IMR-90 (cell line): ENCODE data around the gene GPX5. TPM values are rescaled to one million over a fixed set of nuclear protein-coding genes. Genes with fewer than 3 reads are reported as not detected.

Experiments
- ATAC-seq: fragments of 200-7000 bp; cut with Tn5 transposase; 2 replicates; pipeline ENCODE4 v1.9.1; 2020; ENCODE audit warnings: low read depth, mild to moderate bottlenecking, moderate library complexity
- BruUV-seq: library from RNA; stranded (reverse); fragments of 400-500 nt; replicated peaks from 2 replicates; lab custom pipeline; 2021; lab: Mats Ljungman, UMichigan
- CTCF ChIA-PET: fragments of 300-600 bp; formaldehyde crosslinking; extraction: SDS; loops from one replicate; lab custom pipeline; 2021; ENCODE audit warnings: antibody characterized with exemption; lab: Yijun Ruan, JAX
- POLR2A ChIA-PET: fragments of 300-600 bp; sonication (Branson Sonifier 250); formaldehyde crosslinking; loops from one replicate; lab custom pipeline; 2022; ENCODE audit warnings: antibody characterized with exemption; ENCODE audit not compliant: unreplicated experiment; lab: Charles Lee
- DNase-seq: peaks from one replicate; pipeline ENCODE4 v3.0.0; 2013
- H2AFZ ChIP-seq: replicated peaks from 2 replicates; pipeline ENCODE3; 2013; ENCODE audit warnings: low read length, mild to moderate bottlenecking; ENCODE audit not compliant: poor library complexity
- H2AK5ac ChIP-seq: 2 replicates; pipeline ENCODE4 v1.6.1; 2013; ENCODE audit warnings: low read depth, low read length, inconsistent platforms
- H2AK9ac ChIP-seq: replicated peaks from 2 replicates; pipeline ENCODE3; 2013; ENCODE audit warnings: mild to moderate bottlenecking, low read depth, low read length, moderate library complexity; ENCODE audit not compliant: poor library complexity
- H2BK120ac ChIP-seq: 2 replicates; pipeline ENCODE4 v1.6.1; 2013; ENCODE audit warnings: low read depth, low read length, inconsistent platforms
- H2BK15ac ChIP-seq: 3 replicates; pipeline ENCODE4 v1.6.1; 2013; ENCODE audit warnings: low read depth, low read length, inconsistent platforms
- H2BK20ac ChIP-seq: 2 replicates; pipeline ENCODE4 v1.6.1; 2013; ENCODE audit warnings: low read depth, mild to moderate bottlenecking, inconsistent platforms, low read length, moderate library complexity
- H2BK5ac ChIP-seq: 2 replicates; pipeline ENCODE4 v1.6.1; 2013; ENCODE audit warnings: mild to moderate bottlenecking, low read depth, low read length, inconsistent platforms; ENCODE audit not compliant: poor library complexity, severe bottlenecking
- H3K14ac ChIP-seq: replicated peaks from 2 replicates; pipeline ENCODE4 v1.6.1; 2013; ENCODE audit warnings: low read depth, low read length, inconsistent platforms
- H3K18ac ChIP-seq: 2 replicates; pipeline ENCODE4 v1.6.1; 2013; ENCODE audit warnings: low read depth, low read length, control low read depth
- H3K23ac ChIP-seq: 2 replicates; pipeline ENCODE4 v1.6.1; 2013; ENCODE audit warnings: low read depth, low read length, inconsistent platforms
- H3K27ac ChIP-seq: 2 replicates; pipeline ENCODE4 v1.5.1; 2013; ENCODE audit warnings: mild to moderate bottlenecking, control low read depth, low read length; ENCODE audit not compliant: insufficient read depth
- H3K27me3 ChIP-seq: 2 replicates; pipeline ENCODE4 v1.6.1; 2013; ENCODE audit warnings: low read length; ENCODE audit not compliant: control insufficient read depth, insufficient read depth
- H3K36me3 ChIP-seq: 2 replicates; pipeline ENCODE4 v1.6.1; 2013; ENCODE audit warnings: low read length, mixed read lengths; ENCODE audit not compliant: control insufficient read depth, insufficient read depth
- H3K4ac ChIP-seq: 2 replicates; pipeline ENCODE4 v1.6.1; 2013; ENCODE audit warnings: low read depth, low read length, inconsistent platforms
- H3K4me1 ChIP-seq: 2 replicates; pipeline ENCODE4 v1.6.1; 2013; ENCODE audit warnings: low read length, mixed read lengths; ENCODE audit not compliant: control insufficient read depth, insufficient read depth
- H3K4me2 ChIP-seq: 2 replicates; pipeline ENCODE4 v1.6.1; 2013; ENCODE audit warnings: low read depth, mild to moderate bottlenecking, control low read depth, low read length, moderate library complexity
- H3K4me3 ChIP-seq: 2 replicates; pipeline ENCODE4 v1.5.1; 2013; ENCODE audit warnings: low read depth, mild to moderate bottlenecking, control low read depth, low read length, moderate library complexity; ENCODE audit not compliant: insufficient read depth
- H3K56ac ChIP-seq: 2 replicates; pipeline ENCODE4 v1.6.1; 2013; ENCODE audit warnings: low read length, inconsistent platforms; ENCODE audit not compliant: insufficient read depth; ENCODE audit errors: extremely low read depth
- H3K79me1 ChIP-seq, 2 experiments: 2 replicates each; pipeline ENCODE4 v1.6.1; 2013; ENCODE audit warnings: low read length in 2 of 2, inconsistent platforms in 1 of 2, low read depth in 1 of 2
- H3K9ac ChIP-seq: 2 replicates; pipeline ENCODE4 v1.6.1; 2013; ENCODE audit warnings: low read depth, low read length, control low read depth
- H3K9me1 ChIP-seq: 2 replicates; pipeline ENCODE4 v1.6.1; 2013; ENCODE audit warnings: low read length, inconsistent platforms; ENCODE audit not compliant: insufficient read depth
- H3K9me3 ChIP-seq: 2 replicates; pipeline ENCODE4 v1.6.1; 2013; ENCODE audit warnings: low read length; ENCODE audit not compliant: control insufficient read depth, insufficient read depth
- H4K20me1 ChIP-seq: 2 replicates; pipeline ENCODE4 v1.6.1; 2013; ENCODE audit warnings: low read length, inconsistent platforms; ENCODE audit not compliant: insufficient read depth
- H4K5ac ChIP-seq: 2 replicates; pipeline ENCODE4 v1.6.1; 2013; ENCODE audit warnings: mild to moderate bottlenecking, low read depth, low read length, control low read depth
- H4K8ac ChIP-seq, 2 experiments: 2 replicates each; pipeline ENCODE4 v1.6.1; 2013; ENCODE audit warnings: low read depth in 2 of 2, low read length in 2 of 2, control low read depth in 1 of 2, inconsistent platforms in 1 of 2
- H4K91ac ChIP-seq: 2 replicates; pipeline ENCODE4 v1.6.1; 2013; ENCODE audit warnings: low read depth, low read length, inconsistent platforms; ENCODE audit not compliant: insufficient read depth
- BHLHE40 ChIP-seq: fragments of 150-350 bp; IDR thresholded peaks from 2 replicates; pipeline ENCODE4 v1.6.1; 2016; ENCODE audit warnings: mild to moderate bottlenecking, low read depth, low read length
- CEBPB ChIP-seq: IDR thresholded peaks from 2 replicates; pipeline ENCODE4 v1.6.1; 2012; ENCODE audit warnings: low read depth, low read length, improper control_type of control experiment
- FOS ChIP-seq: fragments of 150-350 bp; IDR thresholded peaks from 2 replicates; pipeline ENCODE4 v1.6.1; 2016; ENCODE audit warnings: low read depth, low read length
- MAFK ChIP-seq: IDR thresholded peaks from 2 replicates; pipeline ENCODE4 v1.6.1; 2012; ENCODE audit warnings: low read depth, low read length, improper control_type of control experiment
- MAZ ChIP-seq: IDR thresholded peaks from 2 replicates; pipeline ENCODE4 v1.6.1; 2012; ENCODE audit warnings: low read depth, mild to moderate bottlenecking, low read length, improper control_type of control experiment, moderate library complexity, borderline replicate concordance
- MXI1 ChIP-seq: IDR thresholded peaks from 2 replicates; pipeline ENCODE4 v1.6.1; 2012; ENCODE audit warnings: low read depth, mild to moderate bottlenecking, low read length, moderate library complexity, borderline replicate concordance
- NFE2L2 ChIP-seq: fragments of 150-350 bp; IDR thresholded peaks from 2 replicates; pipeline ENCODE4 v1.6.1; 2016; ENCODE audit warnings: low read depth, mild to moderate bottlenecking, low read length
- RAD21 ChIP-seq: IDR thresholded peaks from 2 replicates; pipeline ENCODE4 v1.6.1; 2012; ENCODE audit warnings: low read length, improper control_type of control experiment
- RCOR1 ChIP-seq: IDR thresholded peaks from 2 replicates; pipeline ENCODE4 v1.6.1; 2012; ENCODE audit warnings: mild to moderate bottlenecking, low read length, improper control_type of control experiment; ENCODE audit not compliant: insufficient replicate concordance
- SMC3 ChIP-seq: fragments of 150-350 bp; IDR thresholded peaks from 2 replicates; pipeline ENCODE4 v1.6.1; 2016; ENCODE audit warnings: low read depth, mild to moderate bottlenecking, antibody characterized with exemption, low read length, moderate library complexity
- WGBS, 2 experiments: methylation state at CpG; one replicate each; pipeline versions ENCODE4 v1.1.5 to v1.1.7; 2013; ENCODE audit warnings: missing lambda C conversion rate in 2 of 2; ENCODE audit not compliant: insufficient read length in 1 of 2; ENCODE audit errors: extremely low coverage in 2 of 2; 5-methylcytosine and 5-hydroxymethylcytosine counted together
- dilution Hi-C: fragments of 300-500 bp; cut with HindIII; formaldehyde crosslinking; loops from one replicate; pipeline ENCODE4 v1.14.3; 2018; ENCODE audit warnings: low sequenced_read_pairs; ENCODE audit not compliant: unreplicated experiment
- in situ Hi-C: fragments of 300-500 bp; cut with MboI; formaldehyde crosslinking; loops from 3 replicates; pipeline ENCODE4 v1.14.3; 2019; ENCODE audit warnings: low sequenced_read_pairs, inconsistent platforms, mixed read lengths
- intact Hi-C: fragments of 100-400 bp; cut with micrococcal nuclease; formaldehyde crosslinking; loops from 2 replicates; pipeline ENCODE4 v1.10.0; 2022
- polyA plus RNA-seq, 3 experiments: library from polyadenylated mRNA; depleted of rRNA; stranded (reverse); fragments of >200 nt; gene quantifications; 2 replicates each; pipeline ENCODE4 v1.2.3, GENCODE V29; 2012; ENCODE audit warnings: low replicate concordance in 1 of 3
- total RNA-seq: library from RNA; depleted of rRNA; stranded (reverse); fragments of >200 nt; gene quantifications from 2 replicates; pipeline ENCODE4 v1.2.3, GENCODE V29; 2012
- TF ChIP-seq, protein P1 (sequence below): fragments of 150-350 bp; IDR thresholded peaks from 2 replicates; pipeline ENCODE4 v1.6.1; 2017; ENCODE audit warnings: mild to moderate bottlenecking, antibody characterized with exemption, low read length, low read depth
- TF ChIP-seq, protein P2 (sequence below): conservative IDR thresholded peaks from 2 replicates; pipeline ENCODE4 v1.5.1; 2012; ENCODE audit warnings: mild to moderate bottlenecking, low read depth, low read length, improper control_type of control experiment
- TF ChIP-seq, protein P3 (sequence below): fragments of 150-350 bp; IDR thresholded peaks from 2 replicates; pipeline ENCODE4 v1.6.1; 2016; ENCODE audit warnings: low read depth, mild to moderate bottlenecking, low read length, moderate library complexity, borderline replicate concordance

Gene GPX5
- total and polyA plus RNA-seq, 2 of the 4 experiments (the other 2 are of a cell fraction), result not detected

DNA sequence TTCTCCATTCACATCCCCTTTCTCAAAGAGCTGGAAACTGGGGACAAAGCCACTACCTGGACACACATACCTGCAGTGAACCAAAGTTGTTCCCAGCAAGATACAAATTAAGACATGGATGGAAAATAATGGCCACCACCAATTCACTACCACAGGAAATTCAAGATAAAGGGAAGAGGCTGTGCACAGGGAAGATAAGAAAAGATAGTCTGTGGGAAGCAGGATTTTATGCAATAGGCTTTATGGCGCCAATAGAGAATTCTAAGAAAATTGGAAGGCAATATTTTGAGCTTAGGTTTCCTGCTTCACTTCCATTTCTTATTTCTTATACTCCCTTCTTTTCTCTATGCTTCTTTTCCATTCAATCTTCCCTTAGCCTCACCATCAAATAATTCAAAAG, 19.9 kb upstream of the GPX5 start:
- TF ChIP-seq RAD21 (no peak), NFE2L2 (no peak), MXI1 (no peak), SMC3 (no peak), CEBPB (no peak), FOS (no peak), MAFK (no peak), BHLHE40 (no peak), RCOR1 (no peak), MAZ (no peak)
- TF ChIP-seq, protein P1, sequence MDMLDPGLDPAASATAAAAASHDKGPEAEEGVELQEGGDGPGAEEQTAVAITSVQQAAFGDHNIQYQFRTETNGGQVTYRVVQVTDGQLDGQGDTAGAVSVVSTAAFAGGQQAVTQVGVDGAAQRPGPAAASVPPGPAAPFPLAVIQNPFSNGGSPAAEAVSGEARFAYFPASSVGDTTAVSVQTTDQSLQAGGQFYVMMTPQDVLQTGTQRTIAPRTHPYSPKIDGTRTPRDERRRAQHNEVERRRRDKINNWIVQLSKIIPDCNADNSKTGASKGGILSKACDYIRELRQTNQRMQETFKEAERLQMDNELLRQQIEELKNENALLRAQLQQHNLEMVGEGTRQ, result no peak
- TF ChIP-seq, protein P2, sequence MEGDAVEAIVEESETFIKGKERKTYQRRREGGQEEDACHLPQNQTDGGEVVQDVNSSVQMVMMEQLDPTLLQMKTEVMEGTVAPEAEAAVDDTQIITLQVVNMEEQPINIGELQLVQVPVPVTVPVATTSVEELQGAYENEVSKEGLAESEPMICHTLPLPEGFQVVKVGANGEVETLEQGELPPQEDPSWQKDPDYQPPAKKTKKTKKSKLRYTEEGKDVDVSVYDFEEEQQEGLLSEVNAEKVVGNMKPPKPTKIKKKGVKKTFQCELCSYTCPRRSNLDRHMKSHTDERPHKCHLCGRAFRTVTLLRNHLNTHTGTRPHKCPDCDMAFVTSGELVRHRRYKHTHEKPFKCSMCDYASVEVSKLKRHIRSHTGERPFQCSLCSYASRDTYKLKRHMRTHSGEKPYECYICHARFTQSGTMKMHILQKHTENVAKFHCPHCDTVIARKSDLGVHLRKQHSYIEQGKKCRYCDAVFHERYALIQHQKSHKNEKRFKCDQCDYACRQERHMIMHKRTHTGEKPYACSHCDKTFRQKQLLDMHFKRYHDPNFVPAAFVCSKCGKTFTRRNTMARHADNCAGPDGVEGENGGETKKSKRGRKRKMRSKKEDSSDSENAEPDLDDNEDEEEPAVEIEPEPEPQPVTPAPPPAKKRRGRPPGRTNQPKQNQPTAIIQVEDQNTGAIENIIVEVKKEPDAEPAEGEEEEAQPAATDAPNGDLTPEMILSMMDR, result no peak
- TF ChIP-seq, protein P3, sequence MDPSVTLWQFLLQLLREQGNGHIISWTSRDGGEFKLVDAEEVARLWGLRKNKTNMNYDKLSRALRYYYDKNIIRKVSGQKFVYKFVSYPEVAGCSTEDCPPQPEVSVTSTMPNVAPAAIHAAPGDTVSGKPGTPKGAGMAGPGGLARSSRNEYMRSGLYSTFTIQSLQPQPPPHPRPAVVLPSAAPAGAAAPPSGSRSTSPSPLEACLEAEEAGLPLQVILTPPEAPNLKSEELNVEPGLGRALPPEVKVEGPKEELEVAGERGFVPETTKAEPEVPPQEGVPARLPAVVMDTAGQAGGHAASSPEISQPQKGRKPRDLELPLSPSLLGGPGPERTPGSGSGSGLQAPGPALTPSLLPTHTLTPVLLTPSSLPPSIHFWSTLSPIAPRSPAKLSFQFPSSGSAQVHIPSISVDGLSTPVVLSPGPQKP, result no peak

More for the DNA sequence above, 19.9 kb upstream of the GPX5 start:
- no peak overlapping the region for H2AFZ ChIP-seq
- POLR2A ChIA-PET, result no interaction called here
- no CpG with 5 or more reads among the region's 1 CpG for WGBS, 2 experiments
- no peak overlapping the region for H2BK15ac ChIP-seq
- no peak overlapping the region for H2BK20ac ChIP-seq
- CTCF ChIA-PET, result no interaction called here
- H3K18ac ChIP-seq, result no peak overlapping the region
- no peak overlapping the region for H4K8ac ChIP-seq
- H3K36me3 ChIP-seq, result no peaks in the 10 kb centered on the region
- H3K9me3 ChIP-seq, result no peaks in the 10 kb centered on the region
- H3K4me3 ChIP-seq, result no peak overlapping the region
- H3K4me2 ChIP-seq, result no peak overlapping the region
- no peaks in the 10 kb centered on the region for H3K27me3 ChIP-seq
- no peak overlapping the region for H3K23ac ChIP-seq
- dilution Hi-C loops (no loop called here), intact Hi-C loops (no loop called here), in situ Hi-C loops (no loop called here)
- DNase-seq (no peak), ATAC-seq (no peak)
- H3K56ac ChIP-seq, result no peak overlapping the region
- no peak overlapping the region for H4K5ac ChIP-seq
- no peaks in the 10 kb centered on the region for H4K20me1 ChIP-seq
- H3K4ac ChIP-seq, result no peak overlapping the region
- no peaks in the 10 kb centered on the region for H3K4me1 ChIP-seq
- no TSS peak for BruUV-seq
- no peaks in the 10 kb centered on the region; the same call in 1 of the 2 replicates for H3K9me1 ChIP-seq
- H3K14ac ChIP-seq, result no peak overlapping the region
- no peak overlapping the region for H2AK9ac ChIP-seq
- no peaks in the 10 kb centered on the region for H3K79me1 ChIP-seq
- no peak overlapping the region for H3K9ac ChIP-seq
- H2BK120ac ChIP-seq, result no peak overlapping the region
- H4K91ac ChIP-seq, result no peak overlapping the region
- H2BK5ac ChIP-seq, result no peak overlapping the region
- H2AK5ac ChIP-seq, result no peak overlapping the region
- no peak overlapping the region for H3K27ac ChIP-seq
